Endothelial cell (in vitro differentiated cells): ENCODE measurements around the gene ARG1. TPM values are rescaled to one million over a fixed set of nuclear protein-coding genes. Genes with fewer than 3 reads are reported as not detected.
"Not testable (repeated sequence)": the region's sequence is repeated elsewhere in the genome, so short reads cannot be mapped to it uniquely, and the experiment has no call there.

Experiments
- DNase-seq: peaks from one replicate; pipeline ENCODE4 v3.0.0; 2021; ENCODE audit warnings: low spot score
- H3K27ac Mint-ChIP-seq: one replicate; pipeline ENCODE4 v1.8.0; 2021; ENCODE audit warnings: mixed read lengths, inconsistent platforms; ENCODE audit not compliant: unreplicated experiment
- H3K27me3 Mint-ChIP-seq: one replicate; pipeline ENCODE4 v1.8.0; 2021; ENCODE audit warnings: mild to moderate bottlenecking, moderate library complexity, mixed read lengths, inconsistent platforms; ENCODE audit not compliant: unreplicated experiment
- H3K36me3 Mint-ChIP-seq: one replicate; pipeline ENCODE4 v1.8.0; 2021; ENCODE audit warnings: mild to moderate bottlenecking, low read depth, mixed read lengths, inconsistent platforms; ENCODE audit not compliant: unreplicated experiment
- H3K4me1 Mint-ChIP-seq: one replicate; pipeline ENCODE4 v1.8.0; 2021; ENCODE audit warnings: mild to moderate bottlenecking, mixed read lengths, inconsistent platforms; ENCODE audit not compliant: unreplicated experiment
- H3K4me3 Mint-ChIP-seq: one replicate; pipeline ENCODE4 v1.8.0; 2021; ENCODE audit warnings: mild to moderate bottlenecking, mixed read lengths, inconsistent platforms; ENCODE audit not compliant: unreplicated experiment
- H3K9me3 Mint-ChIP-seq: one replicate; pipeline ENCODE4 v1.8.0; 2021; ENCODE audit warnings: mixed read lengths, inconsistent platforms; ENCODE audit not compliant: unreplicated experiment
- long read RNA-seq: library from polyadenylated mRNA; unstranded; transcript quantifications from one replicate; pipeline ENCODE4 v2.0.0, GENCODE V29; 2020; ENCODE audit not compliant: unreplicated experiment
- total RNA-seq: library from RNA; stranded (reverse); fragmentation: NEBNext Ultra II Directional; extraction: Animal tissue kit (Norgen Biotek cat#: 25700); gene quantifications from one replicate; pipeline ENCODE4 v1.2.1, GENCODE V29; 2021; ENCODE audit not compliant: unreplicated experiment
- TF ChIP-seq, protein P1 (sequence below): fragments of 200-600 bp; sonication (generic); IDR thresholded peaks from one replicate; pipeline ENCODE4 v1.5.0; 2021; ENCODE audit warnings: antibody characterized with exemption; ENCODE audit not compliant: unreplicated experiment

Gene ARG1
- not detected for total RNA-seq
- long read RNA-seq, result 0 reads

DNA sequence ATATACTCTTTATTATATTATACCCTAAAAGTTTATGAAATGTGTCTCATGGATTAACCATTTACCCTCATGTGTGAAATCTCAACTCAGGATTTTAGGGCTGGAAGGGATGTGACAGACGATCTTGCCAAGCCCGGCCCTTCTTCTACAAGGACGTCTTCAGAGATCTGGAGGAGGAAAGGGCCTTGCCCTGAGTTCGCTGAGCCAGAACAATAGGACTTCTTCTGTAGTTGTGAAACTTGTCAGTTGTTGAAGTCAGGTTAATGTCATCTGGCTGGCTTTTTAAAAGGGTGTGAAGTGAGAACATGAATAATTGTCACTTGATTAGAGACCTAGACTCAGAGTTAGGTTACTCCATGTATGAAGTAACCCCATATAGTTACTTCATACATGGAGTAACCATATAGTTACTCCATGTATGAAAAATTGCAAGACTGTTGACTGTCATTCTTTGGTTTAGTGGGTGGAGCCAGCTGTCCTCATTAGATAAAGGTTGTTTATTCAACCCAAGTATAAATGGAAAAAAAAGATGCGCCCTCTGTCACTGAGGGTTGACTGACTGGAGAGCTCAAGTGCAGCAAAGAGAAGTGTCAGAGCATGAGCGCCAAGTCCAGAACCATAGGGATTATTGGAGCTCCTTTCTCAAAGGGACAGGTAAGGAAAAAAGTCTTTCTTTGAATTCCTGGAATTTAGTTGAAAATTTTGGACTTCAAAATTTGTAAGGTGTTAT, at the start of gene ARG1:
Gene ARG1 (plus strand): TSS at position 541 of the 730 bp plus-strand sequence. CDS start 57 bp downstream, at position 598.
- Mint-ChIP-seq H3K9me3 (no peaks in the 10 kb centered on the region), H3K4me1 (no peaks in the 10 kb centered on the region), H3K27ac (no peak within 1 kb of the TSS), H3K4me3 (no peak within 1 kb of the TSS), H3K27me3 (no peaks in the 10 kb centered on the region), H3K36me3 (no peaks in the 10 kb centered on the region)
- TF ChIP-seq, protein P1, sequence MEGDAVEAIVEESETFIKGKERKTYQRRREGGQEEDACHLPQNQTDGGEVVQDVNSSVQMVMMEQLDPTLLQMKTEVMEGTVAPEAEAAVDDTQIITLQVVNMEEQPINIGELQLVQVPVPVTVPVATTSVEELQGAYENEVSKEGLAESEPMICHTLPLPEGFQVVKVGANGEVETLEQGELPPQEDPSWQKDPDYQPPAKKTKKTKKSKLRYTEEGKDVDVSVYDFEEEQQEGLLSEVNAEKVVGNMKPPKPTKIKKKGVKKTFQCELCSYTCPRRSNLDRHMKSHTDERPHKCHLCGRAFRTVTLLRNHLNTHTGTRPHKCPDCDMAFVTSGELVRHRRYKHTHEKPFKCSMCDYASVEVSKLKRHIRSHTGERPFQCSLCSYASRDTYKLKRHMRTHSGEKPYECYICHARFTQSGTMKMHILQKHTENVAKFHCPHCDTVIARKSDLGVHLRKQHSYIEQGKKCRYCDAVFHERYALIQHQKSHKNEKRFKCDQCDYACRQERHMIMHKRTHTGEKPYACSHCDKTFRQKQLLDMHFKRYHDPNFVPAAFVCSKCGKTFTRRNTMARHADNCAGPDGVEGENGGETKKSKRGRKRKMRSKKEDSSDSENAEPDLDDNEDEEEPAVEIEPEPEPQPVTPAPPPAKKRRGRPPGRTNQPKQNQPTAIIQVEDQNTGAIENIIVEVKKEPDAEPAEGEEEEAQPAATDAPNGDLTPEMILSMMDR, result no peak
- no peak for DNase-seq

DNA sequence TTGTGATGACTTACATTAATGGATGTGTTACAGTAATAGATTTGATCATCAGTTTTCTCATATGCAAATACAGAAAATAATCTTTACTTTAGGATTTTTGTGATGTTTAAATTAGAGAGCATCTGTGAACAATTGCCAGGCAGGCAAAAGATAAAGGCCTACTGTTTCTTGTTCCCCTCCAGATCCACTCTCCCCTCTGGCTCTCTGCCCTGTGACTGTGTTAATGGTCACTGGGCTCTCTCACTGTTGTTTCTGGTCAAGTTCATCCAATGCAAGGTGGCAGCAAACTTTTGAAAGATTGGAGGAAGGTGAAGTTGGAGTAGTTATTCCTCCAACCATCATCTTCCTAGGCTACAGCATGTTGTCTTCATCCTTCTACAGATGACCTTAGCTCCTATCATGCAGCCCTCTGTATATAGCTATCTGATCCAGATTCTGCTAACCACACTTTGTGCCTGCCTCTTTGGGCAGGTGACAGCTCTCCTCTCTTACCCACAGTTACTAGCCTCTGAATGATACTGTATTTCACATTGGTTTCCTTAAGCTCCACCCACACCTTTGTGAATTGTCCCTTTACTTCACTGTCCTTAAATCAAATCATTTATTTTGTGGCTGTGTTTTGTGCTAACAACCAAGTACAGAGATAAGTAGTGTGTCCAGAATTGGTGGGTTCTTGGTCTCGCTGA, 48.9 kb upstream of the ARG1 start:
- no peaks in the 10 kb centered on the region for H3K9me3 Mint-ChIP-seq
- no peaks in the 10 kb centered on the region for H3K4me1 Mint-ChIP-seq
- H3K27me3 Mint-ChIP-seq, result peaks cover 1% of the 10 kb centered on the region
- no peaks in the 10 kb centered on the region for H3K36me3 Mint-ChIP-seq
- no peak for DNase-seq
- H3K4me3 Mint-ChIP-seq, result no peak overlapping the region
- no peak overlapping the region for H3K27ac Mint-ChIP-seq
- TF ChIP-seq, protein P1, result no peak

DNA sequence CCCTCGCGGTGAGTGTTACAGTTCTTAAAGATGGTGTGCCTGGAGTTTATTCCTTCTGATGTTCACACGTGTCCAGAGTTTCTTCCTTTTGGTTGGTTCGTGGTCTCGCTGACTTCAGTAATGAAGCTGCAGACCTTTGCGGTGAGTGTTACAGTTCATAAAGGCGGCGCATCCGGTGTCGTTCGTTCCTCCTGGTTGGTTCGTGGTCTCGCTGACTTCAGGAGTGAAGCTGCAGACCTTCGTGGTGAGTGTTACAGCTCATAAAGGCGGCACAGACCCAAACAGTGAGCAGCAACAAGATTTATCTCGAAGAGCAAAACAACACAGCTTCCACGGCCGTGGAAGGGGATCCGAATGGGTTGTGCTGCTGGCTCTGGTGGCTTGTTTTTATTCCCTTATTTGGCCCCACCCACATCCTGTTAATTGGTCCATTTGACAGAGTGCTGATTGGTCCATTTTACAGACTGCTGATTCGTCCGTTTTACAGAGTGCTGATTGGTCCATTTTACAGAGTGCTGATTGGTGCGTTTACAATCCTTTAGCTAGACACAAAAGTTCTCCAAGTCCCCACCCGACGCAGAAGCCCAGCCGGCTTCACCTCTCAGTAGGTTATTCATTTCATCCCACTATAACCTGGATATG, 48.2 kb upstream of the ARG1 start:
- H3K36me3 Mint-ChIP-seq, result no peaks in the 10 kb centered on the region
- no peak overlapping the region for H3K4me3 Mint-ChIP-seq
- H3K9me3 Mint-ChIP-seq, result no peaks in the 10 kb centered on the region
- no peak for DNase-seq
- TF ChIP-seq, protein P1, result no peak
- H3K27ac Mint-ChIP-seq, result no peak overlapping the region
- H3K27me3 Mint-ChIP-seq, result peaks cover 1% of the 10 kb centered on the region
- H3K4me1 Mint-ChIP-seq, result no peaks in the 10 kb centered on the region

DNA sequence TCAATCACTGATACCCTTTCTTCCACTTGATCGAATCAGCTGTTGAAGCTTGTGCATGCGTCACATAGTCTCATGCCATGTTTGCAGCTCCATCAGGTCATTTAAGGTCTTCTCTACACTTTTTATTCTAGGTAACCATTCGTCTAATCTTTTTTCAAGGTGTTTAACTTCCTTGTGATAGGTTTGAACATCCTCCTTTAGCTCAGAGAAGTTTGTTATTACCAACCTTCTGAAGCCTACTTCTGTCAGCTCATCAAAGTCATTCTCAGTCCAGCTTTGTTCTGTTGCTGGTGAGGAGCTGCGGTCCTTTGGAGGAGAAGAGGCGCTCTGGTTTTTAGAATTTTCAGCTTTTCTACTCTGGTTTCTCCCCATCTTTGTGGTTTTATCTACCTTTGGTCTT, 42.1 kb upstream of the ARG1 start:
- DNase-seq, H3K36me3 Mint-ChIP-seq, H3K4me3 Mint-ChIP-seq, H3K27ac Mint-ChIP-seq, H3K9me3 Mint-ChIP-seq, H3K27me3 Mint-ChIP-seq: not testable (repeated sequence)
- peaks cover 23% of the 10 kb centered on the region for H3K4me1 Mint-ChIP-seq

DNA sequence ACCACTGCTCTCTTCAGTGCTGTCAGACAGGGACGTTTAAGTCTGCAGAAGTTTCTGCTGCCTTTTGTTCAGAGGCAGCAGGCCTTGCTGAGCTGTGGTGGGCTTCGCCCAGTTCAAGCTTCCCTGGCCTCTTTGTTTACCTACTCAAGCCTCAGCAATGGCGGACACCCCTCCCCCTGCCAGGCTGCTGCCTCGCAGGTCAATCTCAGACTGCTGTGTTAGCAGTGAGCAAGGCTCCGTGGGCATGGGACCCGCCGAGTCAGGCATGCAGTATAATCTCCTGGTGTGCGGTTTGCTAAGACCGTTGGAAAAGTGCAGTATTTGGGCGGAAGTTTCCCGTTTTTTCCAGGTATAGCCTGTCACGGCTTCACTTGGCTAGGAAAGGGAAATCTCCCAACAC, 41.3 kb upstream of the ARG1 start:
- not testable (repeated sequence) for H3K27ac Mint-ChIP-seq, H3K36me3 Mint-ChIP-seq, H3K27me3 Mint-ChIP-seq, H3K9me3 Mint-ChIP-seq, H3K4me3 Mint-ChIP-seq, DNase-seq
- H3K4me1 Mint-ChIP-seq, result peaks cover 23% of the 10 kb centered on the region
